H9 (cell line): Measurements from ENCODE around the gene ANKRD12. TPM values are rescaled to one million over a fixed set of nuclear protein-coding genes. Genes with fewer than 3 reads are reported as not detected.

ENCODE experiments used
- DNase-seq: peaks from one replicate; pipeline ENCODE4 v3.0.0-alpha.2; 2017
- H2AFZ ChIP-seq: one replicate; pipeline ENCODE4 v1.6.1; 2013; ENCODE audit warnings: mild to moderate bottlenecking, low read length, control low read depth, moderate library complexity
- H2AK5ac ChIP-seq: 2 replicates; pipeline ENCODE4 v1.6.1; 2013; ENCODE audit warnings: low read length, control low read depth, mixed read lengths; ENCODE audit not compliant: insufficient read length
- H2BK120ac ChIP-seq: one replicate; pipeline ENCODE4 v1.6.1; 2013; ENCODE audit warnings: low read depth, mild to moderate bottlenecking, low read length, control low read depth, inconsistent platforms; ENCODE audit not compliant: poor library complexity, severe bottlenecking
- H2BK12ac ChIP-seq: 2 replicates; pipeline ENCODE4 v1.6.1; 2013; ENCODE audit warnings: low read length, control low read depth, mixed read lengths, low read depth; ENCODE audit not compliant: insufficient read length
- H2BK15ac ChIP-seq: 2 replicates; pipeline ENCODE4 v1.6.1; 2013; ENCODE audit warnings: low read depth, low read length, control low read depth
- H2BK20ac ChIP-seq: one replicate; pipeline ENCODE4 v1.6.1; 2013; ENCODE audit warnings: low read depth, mild to moderate bottlenecking, low read length, control low read depth, inconsistent platforms; ENCODE audit not compliant: poor library complexity, severe bottlenecking
- H2BK5ac ChIP-seq: 2 replicates; pipeline ENCODE4 v1.6.1; 2013; ENCODE audit warnings: low read length, control low read depth, mixed read lengths; ENCODE audit not compliant: insufficient read length
- H3K14ac ChIP-seq: 2 replicates; pipeline ENCODE4 v1.6.1; 2013; ENCODE audit warnings: low read length, control low read depth; ENCODE audit not compliant: insufficient read depth
- H3K18ac ChIP-seq: 2 replicates; pipeline ENCODE4 v1.6.1; 2013; ENCODE audit warnings: low read depth, mild to moderate bottlenecking, mixed read lengths, low read length, control low read depth; ENCODE audit not compliant: insufficient read length
- H3K23ac ChIP-seq: 2 replicates; pipeline ENCODE4 v1.6.1; 2013; ENCODE audit warnings: low read length, control low read depth, mixed read lengths, low read depth; ENCODE audit not compliant: insufficient read length
- H3K23me2 ChIP-seq: 2 replicates; pipeline ENCODE4 v1.6.1; 2013; ENCODE audit warnings: low read depth, mild to moderate bottlenecking, mixed read lengths, low read length, control low read depth; ENCODE audit not compliant: insufficient read length, poor library complexity, severe bottlenecking
- H3K27ac ChIP-seq: 2 replicates; pipeline ENCODE4 v1.5.1; 2013; ENCODE audit warnings: low read length, control low read depth, mixed read lengths, low read depth; ENCODE audit not compliant: insufficient read length
- H3K27me3 ChIP-seq: 2 replicates; pipeline ENCODE4 v1.6.1; 2013; ENCODE audit warnings: low read length, control low read depth, inconsistent platforms; ENCODE audit not compliant: insufficient read depth
- H3K4ac ChIP-seq: 2 replicates; pipeline ENCODE4 v1.6.1; 2013; ENCODE audit warnings: low read depth, mild to moderate bottlenecking, control low read depth, inconsistent platforms, low read length, moderate library complexity
- H3K4me1 ChIP-seq: 2 replicates; pipeline ENCODE4 v1.6.1; 2013; ENCODE audit warnings: low read length, control low read depth, inconsistent platforms; ENCODE audit not compliant: insufficient read depth
- H3K4me2 ChIP-seq: 2 replicates; pipeline ENCODE4 v1.6.1; 2013; ENCODE audit warnings: low read length, control low read depth, mixed read lengths; ENCODE audit not compliant: insufficient read length, insufficient read depth
- H3K56ac ChIP-seq: 2 replicates; pipeline ENCODE4 v1.6.1; 2013; ENCODE audit warnings: low read depth, mild to moderate bottlenecking, mixed read lengths, low read length, control low read depth; ENCODE audit not compliant: insufficient read length
- H3K79me1 ChIP-seq: 2 replicates; pipeline ENCODE4 v1.6.1; 2013; ENCODE audit warnings: low read depth, mild to moderate bottlenecking, moderate library complexity, low read length, control low read depth, inconsistent platforms; ENCODE audit not compliant: insufficient read depth, poor library complexity, severe bottlenecking
- H3K79me2 ChIP-seq: 2 replicates; pipeline ENCODE4 v1.6.1; 2013; ENCODE audit warnings: low read length, control low read depth, inconsistent platforms; ENCODE audit not compliant: insufficient read depth
- H3K9ac ChIP-seq: 2 replicates; pipeline ENCODE4 v1.6.1; 2013; ENCODE audit warnings: low read length, control low read depth, mixed read lengths; ENCODE audit not compliant: insufficient read length; ENCODE audit errors: extremely low read depth
- H3K9me3 ChIP-seq: one replicate; pipeline ENCODE4 v1.6.1; 2013; ENCODE audit warnings: low read depth, low read length, inconsistent platforms; ENCODE audit not compliant: control insufficient read depth
- H3T11ph ChIP-seq: one replicate; pipeline ENCODE4 v1.6.1; 2013; ENCODE audit warnings: mild to moderate bottlenecking, low read length, control low read depth, inconsistent platforms
- H4K20me1 ChIP-seq: one replicate; pipeline ENCODE4 v1.6.1; 2013; ENCODE audit not compliant: control insufficient read depth, insufficient read length, insufficient read depth
- H4K5ac ChIP-seq: 2 replicates; pipeline ENCODE4 v1.6.1; 2013; ENCODE audit warnings: low read depth, mild to moderate bottlenecking, mixed read lengths, low read length, control low read depth; ENCODE audit not compliant: insufficient read length
- H4K8ac ChIP-seq: replicated peaks from 2 replicates; pipeline ENCODE4 v1.6.1; 2013; ENCODE audit warnings: low read length, control low read depth, mixed read lengths, low read depth; ENCODE audit not compliant: insufficient read length
- H4K91ac ChIP-seq: 2 replicates; pipeline ENCODE4 v1.6.1; 2013; ENCODE audit warnings: low read depth, mild to moderate bottlenecking, moderate library complexity, mixed read lengths, low read length, control low read depth; ENCODE audit not compliant: insufficient read length
- H3K27ac Mint-ChIP-seq, 3 experiments: 2 replicates in 2 of 3; 3 replicates in 1 of 3; pipeline ENCODE4 v1.8.0; 2020 to 2021; ENCODE audit warnings: mixed read lengths in 3 of 3, mild to moderate bottlenecking in 1 of 3, moderate library complexity in 1 of 3
- H3K27me3 Mint-ChIP-seq: 2 replicates; pipeline ENCODE4 v1.8.0; 2021; ENCODE audit warnings: low read depth, mild to moderate bottlenecking, moderate library complexity, mixed read lengths
- H3K36me3 Mint-ChIP-seq, 3 experiments: 2 replicates in 2 of 3; 3 replicates in 1 of 3; pipeline ENCODE4 v1.8.0; 2020 to 2021; ENCODE audit warnings: low read depth in 3 of 3, mixed read lengths in 3 of 3; ENCODE audit not compliant: insufficient read depth in 1 of 3
- H3K4me1 Mint-ChIP-seq, 2 experiments: 2 replicates each; pipeline ENCODE4 v1.8.0; 2020; ENCODE audit warnings: mixed read lengths in 2 of 2
- H3K4me3 Mint-ChIP-seq, 2 experiments: 2 replicates in 1 of 2; 3 replicates in 1 of 2; pipeline ENCODE4 v1.8.0; 2020 to 2021; ENCODE audit warnings: mild to moderate bottlenecking in 2 of 2, mixed read lengths in 2 of 2, moderate library complexity in 1 of 2
- H3K9me3 Mint-ChIP-seq, 2 experiments: 2 replicates in 1 of 2; 3 replicates in 1 of 2; pipeline ENCODE4 v1.8.0; 2020; ENCODE audit warnings: mild to moderate bottlenecking in 2 of 2, mixed read lengths in 2 of 2, moderate library complexity in 1 of 2
- WGBS: extraction: QIAGEN DNeasy Blood & Tissue Kit; methylation state at CpG from one replicate; pipeline ENCODE4 v1.1.7; 2013; ENCODE audit warnings: missing lambda C conversion rate, low lambda C conversion rate, mixed read lengths; ENCODE audit not compliant: insufficient read length; ENCODE audit errors: extremely low coverage; 5-methylcytosine and 5-hydroxymethylcytosine counted together
- total RNA-seq: library from RNA; stranded (reverse); gene quantifications from 2 replicates; pipeline ENCODE4 v1.2.1, GENCODE V29; 2021
- TF ChIP-seq, protein P1 (sequence below): fragments of 200-600 bp; sonication (generic); conservative IDR thresholded peaks from 3 replicates; pipeline ENCODE4 v1.8.0; 2021; ENCODE audit warnings: antibody characterized with exemption, mild to moderate bottlenecking

Gene ANKRD12
- total RNA-seq, 1 experiment from 2014 or later, result 38.9 TPM

DNA sequence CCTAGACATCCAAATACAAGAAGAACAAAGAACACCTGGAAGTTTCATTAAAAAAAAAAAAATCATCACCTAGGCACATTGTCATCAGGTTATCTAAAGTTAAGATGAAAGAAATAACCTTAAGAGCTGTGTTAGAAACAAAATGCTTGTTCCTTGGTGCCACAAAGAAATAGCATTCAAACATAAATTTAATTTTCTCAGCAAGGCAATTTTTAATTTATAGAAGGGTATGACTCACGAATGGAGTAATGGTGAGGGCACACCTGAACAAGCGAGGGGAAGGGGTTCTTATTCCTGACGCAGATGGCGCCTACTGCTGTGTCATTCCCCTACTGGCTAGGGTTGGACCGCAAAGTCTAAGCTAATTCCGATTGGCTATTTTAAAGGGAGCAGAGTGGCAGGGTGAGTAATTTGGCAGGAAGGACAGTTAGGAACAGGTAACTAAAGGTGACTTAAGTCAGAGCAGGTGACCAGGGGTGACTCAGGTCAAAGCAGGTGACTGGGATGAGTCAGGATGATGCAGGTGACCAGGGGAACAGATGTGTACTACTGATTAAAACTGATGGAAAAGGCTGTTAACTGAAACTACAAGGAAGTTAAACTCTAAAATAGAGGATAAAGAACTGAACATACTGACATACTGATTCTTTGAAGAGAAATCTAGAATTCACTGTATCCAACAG lies 167.9 kb downstream of the ANKRD12 start:
- Mint-ChIP-seq H3K4me1 (no peaks in the 10 kb centered on the region), H3K27ac (no peak overlapping the region), H3K27me3 (no peaks in the 10 kb centered on the region), H3K4me3 (no peak overlapping the region), H3K9me3 (peaks cover 8 to 18% of the 10 kb centered on the region in 2 experiments; a peak in 4 of 5 replicates), H3K36me3 (peaks cover 6 to 11% (median 11%) of the 10 kb centered on the region in 3 experiments; a peak in 6 of 7 replicates)
- Histone ChIP-seq H3K23ac (no peak overlapping the region), H4K8ac (no peak overlapping the region), H3K23me2 (no peaks in the 10 kb centered on the region), H3K56ac (no peak overlapping the region), H3K9me3 (no peaks in the 10 kb centered on the region), H3K27ac (no peak overlapping the region), H3K4me2 (no peak overlapping the region), H3K79me2 (no peaks in the 10 kb centered on the region), H2AFZ (no peak overlapping the region), H4K91ac (no peak overlapping the region), H2BK20ac (no peak overlapping the region), H2BK120ac (no peak overlapping the region), H3K27me3 (no peaks in the 10 kb centered on the region), H4K20me1 (no peaks in the 10 kb centered on the region), H3K18ac (no peak overlapping the region), H3K4ac (no peak overlapping the region), H2BK15ac (no peak overlapping the region), H4K5ac (no peak overlapping the region), H3T11ph (no peak overlapping the region), H3K14ac (no peak overlapping the region), H2AK5ac (no peak overlapping the region), H2BK5ac (no peak overlapping the region), H3K4me1 (no peaks in the 10 kb centered on the region), H3K79me1 (no peaks in the 10 kb centered on the region), H2BK12ac (no peak overlapping the region), H3K9ac (no peak overlapping the region)
- WGBS, result no CpG with 5 or more reads among the region's 6 CpGs
- TF ChIP-seq, protein P1, sequence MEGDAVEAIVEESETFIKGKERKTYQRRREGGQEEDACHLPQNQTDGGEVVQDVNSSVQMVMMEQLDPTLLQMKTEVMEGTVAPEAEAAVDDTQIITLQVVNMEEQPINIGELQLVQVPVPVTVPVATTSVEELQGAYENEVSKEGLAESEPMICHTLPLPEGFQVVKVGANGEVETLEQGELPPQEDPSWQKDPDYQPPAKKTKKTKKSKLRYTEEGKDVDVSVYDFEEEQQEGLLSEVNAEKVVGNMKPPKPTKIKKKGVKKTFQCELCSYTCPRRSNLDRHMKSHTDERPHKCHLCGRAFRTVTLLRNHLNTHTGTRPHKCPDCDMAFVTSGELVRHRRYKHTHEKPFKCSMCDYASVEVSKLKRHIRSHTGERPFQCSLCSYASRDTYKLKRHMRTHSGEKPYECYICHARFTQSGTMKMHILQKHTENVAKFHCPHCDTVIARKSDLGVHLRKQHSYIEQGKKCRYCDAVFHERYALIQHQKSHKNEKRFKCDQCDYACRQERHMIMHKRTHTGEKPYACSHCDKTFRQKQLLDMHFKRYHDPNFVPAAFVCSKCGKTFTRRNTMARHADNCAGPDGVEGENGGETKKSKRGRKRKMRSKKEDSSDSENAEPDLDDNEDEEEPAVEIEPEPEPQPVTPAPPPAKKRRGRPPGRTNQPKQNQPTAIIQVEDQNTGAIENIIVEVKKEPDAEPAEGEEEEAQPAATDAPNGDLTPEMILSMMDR, result no peak
- no peak for DNase-seq
